ENCODE results near the gene RNF213. TPM values are rescaled to one million over a fixed set of nuclear protein-coding genes. Genes with fewer than 3 reads are reported as not detected.

Gene RNF213
- total and polyA plus RNA-seq, 2 donors (not counting 1 experiment from before 2014, with no cell fraction given) = 36.8 to 245 TPM

DNA sequence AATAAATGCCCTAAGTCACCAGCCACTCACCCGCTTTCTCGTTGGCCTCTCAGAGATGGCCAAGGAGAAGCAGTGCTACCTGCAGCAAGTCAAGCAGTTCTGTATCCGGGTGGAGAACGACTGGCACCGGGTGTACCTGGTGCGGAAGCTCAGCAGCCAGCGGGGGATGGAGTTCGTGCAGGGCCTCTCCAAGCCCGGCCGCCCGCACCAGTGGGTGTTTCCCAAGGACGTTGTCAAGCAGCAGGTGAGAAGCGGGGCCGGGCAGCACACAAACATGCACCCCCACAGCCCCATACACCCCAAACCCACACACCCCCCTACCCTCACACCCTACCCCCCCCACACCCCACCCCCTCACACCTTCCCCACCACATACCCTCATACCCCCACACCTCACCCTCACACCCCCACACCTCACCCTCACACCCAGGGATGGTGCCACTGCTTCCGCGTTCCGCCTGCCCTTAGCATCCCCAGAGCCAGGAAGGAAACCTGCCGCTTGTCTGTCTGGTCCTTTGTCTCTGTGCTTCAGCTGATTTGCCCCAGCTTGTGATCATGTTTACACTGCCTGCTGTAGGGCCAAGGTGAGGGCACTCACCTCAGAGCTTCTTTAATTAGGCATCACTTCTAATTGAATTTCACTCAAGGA is 112.4 kb downstream of the RNF213 start:
- Histone ChIP-seq H3K4me1 (ENCODE audit: control insufficient read depth, extremely low read depth, insufficient read depth, low read length) (no peaks in the 10 kb centered on the region), H3K9ac (ENCODE audit: insufficient read depth, low read length) (no peak overlapping the region), H4K20me1 (ENCODE audit: control insufficient read depth, extremely low read depth, insufficient read depth, low read length) (no peaks in the 10 kb centered on the region), H3K9me3 (ENCODE audit: control insufficient read depth, insufficient read depth, low read depth, low read length) (no peaks in the 10 kb centered on the region), H2AFZ (ENCODE audit: low read length) (no peak overlapping the region), H3K27ac (ENCODE audit: insufficient read depth, low read length) (no peak overlapping the region), H3K36me3 (ENCODE audit: control insufficient read depth, insufficient read depth, low read length) (peaks cover 36% of the 10 kb centered on the region), H3K4me2 (ENCODE audit: extremely low read depth, insufficient read depth, low read length) (no peak overlapping the region), H3K27me3 (ENCODE audit: control insufficient read depth, insufficient read depth, low read length) (no peaks in the 10 kb centered on the region), H3K79me2 (ENCODE audit: control insufficient read depth, insufficient read depth, low read length) (no peaks in the 10 kb centered on the region), H3K4me3 (replicated peaks in 1 of 4; ENCODE audit: control extremely low read depth in 1 of 4, insufficient read depth in 1 of 4, low read depth in 3 of 4, low read length in 4 of 4) (no peak overlapping the region)
- TF ChIP-seq, protein P1, sequence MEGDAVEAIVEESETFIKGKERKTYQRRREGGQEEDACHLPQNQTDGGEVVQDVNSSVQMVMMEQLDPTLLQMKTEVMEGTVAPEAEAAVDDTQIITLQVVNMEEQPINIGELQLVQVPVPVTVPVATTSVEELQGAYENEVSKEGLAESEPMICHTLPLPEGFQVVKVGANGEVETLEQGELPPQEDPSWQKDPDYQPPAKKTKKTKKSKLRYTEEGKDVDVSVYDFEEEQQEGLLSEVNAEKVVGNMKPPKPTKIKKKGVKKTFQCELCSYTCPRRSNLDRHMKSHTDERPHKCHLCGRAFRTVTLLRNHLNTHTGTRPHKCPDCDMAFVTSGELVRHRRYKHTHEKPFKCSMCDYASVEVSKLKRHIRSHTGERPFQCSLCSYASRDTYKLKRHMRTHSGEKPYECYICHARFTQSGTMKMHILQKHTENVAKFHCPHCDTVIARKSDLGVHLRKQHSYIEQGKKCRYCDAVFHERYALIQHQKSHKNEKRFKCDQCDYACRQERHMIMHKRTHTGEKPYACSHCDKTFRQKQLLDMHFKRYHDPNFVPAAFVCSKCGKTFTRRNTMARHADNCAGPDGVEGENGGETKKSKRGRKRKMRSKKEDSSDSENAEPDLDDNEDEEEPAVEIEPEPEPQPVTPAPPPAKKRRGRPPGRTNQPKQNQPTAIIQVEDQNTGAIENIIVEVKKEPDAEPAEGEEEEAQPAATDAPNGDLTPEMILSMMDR (conservative IDR thresholded peaks at IDR 0.05 in 1 of 2, IDR thresholded peaks at IDR 0.05 in 1 of 2; ENCODE audit: low read depth in 1 of 2, low read length in 2 of 2) = no peak
- TF ChIP-seq EZH2 (IDR thresholded peaks at IDR 0.05; ENCODE audit: low read length, missing control alignments) = no peak
- no peak for DNase-seq (ENCODE audit: low read depth in 2 of 2)

GRCh38 chr17:80374039-80374731 is 113.5 kb downstream of the RNF213 start:
- Histone ChIP-seq H3K27me3 (ENCODE audit: control insufficient read depth, insufficient read depth, low read length) (no peaks in the 10 kb centered on the region), H3K4me3 (replicated peaks in 1 of 4; ENCODE audit: control extremely low read depth in 1 of 4, insufficient read depth in 1 of 4, low read depth in 3 of 4, low read length in 4 of 4) (no peak overlapping the region), H3K27ac (ENCODE audit: insufficient read depth, low read length) (no peak overlapping the region), H3K79me2 (ENCODE audit: control insufficient read depth, insufficient read depth, low read length) (no peaks in the 10 kb centered on the region), H2AFZ (ENCODE audit: low read length) (no peak overlapping the region), H3K4me2 (ENCODE audit: extremely low read depth, insufficient read depth, low read length) (no peak overlapping the region), H3K9ac (ENCODE audit: insufficient read depth, low read length) (no peak overlapping the region), H3K9me3 (ENCODE audit: control insufficient read depth, insufficient read depth, low read depth, low read length) (no peaks in the 10 kb centered on the region), H4K20me1 (ENCODE audit: control insufficient read depth, extremely low read depth, insufficient read depth, low read length) (no peaks in the 10 kb centered on the region), H3K4me1 (ENCODE audit: control insufficient read depth, extremely low read depth, insufficient read depth, low read length) (no peaks in the 10 kb centered on the region), H3K36me3 (ENCODE audit: control insufficient read depth, insufficient read depth, low read length) (peaks cover 42% of the 10 kb centered on the region)
- DNase-seq (ENCODE audit: low read depth in 2 of 2) = no peak
- TF ChIP-seq, protein P1 (conservative IDR thresholded peaks at IDR 0.05 in 1 of 2, IDR thresholded peaks at IDR 0.05 in 1 of 2; ENCODE audit: low read depth in 1 of 2, low read length in 2 of 2) = no peak
- TF ChIP-seq EZH2 (IDR thresholded peaks at IDR 0.05; ENCODE audit: low read length, missing control alignments) = no peak

GRCh38 chr17:80374732-80375585 is 114.3 kb downstream of the RNF213 start:
- Histone ChIP-seq H4K20me1 (ENCODE audit: control insufficient read depth, extremely low read depth, insufficient read depth, low read length) (no peaks in the 10 kb centered on the region), H3K9ac (ENCODE audit: insufficient read depth, low read length) (no peak overlapping the region), H3K4me2 (ENCODE audit: extremely low read depth, insufficient read depth, low read length) (no peak overlapping the region), H3K27ac (ENCODE audit: insufficient read depth, low read length) (no peak overlapping the region), H3K36me3 (ENCODE audit: control insufficient read depth, insufficient read depth, low read length) (peaks cover 41% of the 10 kb centered on the region), H3K4me3 (replicated peaks in 1 of 4; ENCODE audit: control extremely low read depth in 1 of 4, insufficient read depth in 1 of 4, low read depth in 3 of 4, low read length in 4 of 4) (no peak overlapping the region), H3K9me3 (ENCODE audit: control insufficient read depth, insufficient read depth, low read depth, low read length) (no peaks in the 10 kb centered on the region), H3K27me3 (ENCODE audit: control insufficient read depth, insufficient read depth, low read length) (no peaks in the 10 kb centered on the region), H3K4me1 (ENCODE audit: control insufficient read depth, extremely low read depth, insufficient read depth, low read length) (no peaks in the 10 kb centered on the region), H2AFZ (ENCODE audit: low read length) (no peak overlapping the region), H3K79me2 (ENCODE audit: control insufficient read depth, insufficient read depth, low read length) (no peaks in the 10 kb centered on the region)
- no peak for TF ChIP-seq EZH2 (IDR thresholded peaks at IDR 0.05; ENCODE audit: low read length, missing control alignments)
- TF ChIP-seq, protein P1 (conservative IDR thresholded peaks at IDR 0.05 in 1 of 2, IDR thresholded peaks at IDR 0.05 in 1 of 2; ENCODE audit: low read depth in 1 of 2, low read length in 2 of 2) = no peak
- DNase-seq (ENCODE audit: low read depth in 2 of 2) = no peak

Measured in fibroblast of lung (primary cell).